ENCODE results near the gene TOX4. TPM values are rescaled to one million over a fixed set of nuclear protein-coding genes. Genes with fewer than 3 reads are reported as not detected.

Gene TOX4
- total and polyA plus RNA-seq, 12 donors, result 14.9 to 104 (median 93.8) TPM

GRCh38 chr14:21525962-21526671 lies 49.1 kb downstream of the TOX4 start, which contains the start of gene SALL2:
TSS of gene SALL2 (minus strand) at chr14:21526346. CDS start at chr14:21526127, 219 bp downstream.
- Histone ChIP-seq H3K36me3 (no peaks in the 10 kb centered on the region), H3K27ac (peak within 1 kb of the TSS in 4 of 10 donors; percentile 39 to 65 (median 54)), H3K27me3 (peaks cover 0 to 8% (median 0%) of the 10 kb centered on the region in 7 donors), H3K4me3 (peak within 1 kb of the TSS; percentile 47 to 77 (median 69)), H3K4me1 (peaks cover 0 to 16% (median 6%) of the 10 kb centered on the region in 9 donors), H3K9me3 (no peaks in the 10 kb centered on the region)
- intact Hi-C loops (cut with DNase I), result no loop called here
- ATAC-seq (peak; percentile 86 to 96 (median 92)), DNase-seq (peak; percentile 76 to 81)
- TF ChIP-seq CTCF (IDR thresholded peaks at IDR 0.05), result no peak
- WGBS, 2 donors, result 0 to 1% methylated on average over 40 to 43 of the region's 43 CpGs

- Histone ChIP-seq H3K4me1 (peaks cover 0 to 16% (median 6%) of the 10 kb centered on the region in 9 donors), H3K36me3 (no peaks in the 10 kb centered on the region), H3K4me3 (peak overlapping the region; percentile 47 to 77 (median 69)), H3K27ac (no peak overlapping the region), H3K9me3 (no peaks in the 10 kb centered on the region), H3K27me3 (peaks cover 0 to 8% (median 0%) of the 10 kb centered on the region in 7 donors)
- intact Hi-C loops (cut with DNase I), result no loop called here
- DNase-seq, result no peak
- peak in 3 of 8 donors; percentile 6 to 11 (median 8) for ATAC-seq
- no peak for TF ChIP-seq CTCF (IDR thresholded peaks at IDR 0.05)
- 11 to 20% methylated on average over 13 of the region's 13 CpGs for WGBS, 2 donors
These were observed 49.8 kb downstream of the TOX4 start for GRCh38 chr14:21526672-21527317.

GRCh38 chr14:21527318-21527679 lies 50.3 kb downstream of the TOX4 start:
- peaks cover 0 to 12% (median 2%) of the 10 kb centered on the region in 7 donors for H3K27me3 ChIP-seq
- ATAC-seq (no peak), DNase-seq (no peak)
- TF ChIP-seq CTCF (IDR thresholded peaks at IDR 0.05), result no peak
- no peak overlapping the region for H3K27ac ChIP-seq
- WGBS, 2 donors, result 34 to 52% methylated on average over 1 of the region's 1 CpG
- H3K4me3 ChIP-seq, result peak overlapping the region in 4 of 10 donors; percentile 64 to 77 (median 68)
- intact Hi-C loops (cut with DNase I), result no loop called here
- H3K36me3 ChIP-seq, result no peaks in the 10 kb centered on the region
- no peaks in the 10 kb centered on the region for H3K9me3 ChIP-seq
- H3K4me1 ChIP-seq, result peaks cover 0 to 16% (median 6%) of the 10 kb centered on the region in 9 donors

- intact Hi-C loops (cut with DNase I), result no loop called here
- H3K27me3 ChIP-seq, result peaks cover 0 to 25% (median 13%) of the 10 kb centered on the region in 7 donors
- no peak overlapping the region for H3K27ac ChIP-seq
- DNase-seq (no peak), ATAC-seq (no peak)
- TF ChIP-seq CTCF (IDR thresholded peaks at IDR 0.05), result no peak
- WGBS, 2 donors, result 68 to 70% methylated on average over 4 of the region's 4 CpGs
- peaks cover 0 to 16% (median 6%) of the 10 kb centered on the region in 9 donors for H3K4me1 ChIP-seq
- no peaks in the 10 kb centered on the region for H3K36me3 ChIP-seq
- no peak overlapping the region for H3K4me3 ChIP-seq
- H3K9me3 ChIP-seq, result no peaks in the 10 kb centered on the region
These were observed 51.7 kb downstream of the TOX4 start for GRCh38 chr14:21528381-21529348.
